Measurements from ENCODE around the gene HHATL. TPM values are rescaled to one million over a fixed set of nuclear protein-coding genes. Genes with fewer than 3 reads are reported as not detected.

HHATL gene
- total and polyA plus RNA-seq, 2 of the 8 experiments (the other 6 are each of a cell fraction or from before 2014, with no cell fraction given): 0.18 TPM; not detected in 1

DNA sequence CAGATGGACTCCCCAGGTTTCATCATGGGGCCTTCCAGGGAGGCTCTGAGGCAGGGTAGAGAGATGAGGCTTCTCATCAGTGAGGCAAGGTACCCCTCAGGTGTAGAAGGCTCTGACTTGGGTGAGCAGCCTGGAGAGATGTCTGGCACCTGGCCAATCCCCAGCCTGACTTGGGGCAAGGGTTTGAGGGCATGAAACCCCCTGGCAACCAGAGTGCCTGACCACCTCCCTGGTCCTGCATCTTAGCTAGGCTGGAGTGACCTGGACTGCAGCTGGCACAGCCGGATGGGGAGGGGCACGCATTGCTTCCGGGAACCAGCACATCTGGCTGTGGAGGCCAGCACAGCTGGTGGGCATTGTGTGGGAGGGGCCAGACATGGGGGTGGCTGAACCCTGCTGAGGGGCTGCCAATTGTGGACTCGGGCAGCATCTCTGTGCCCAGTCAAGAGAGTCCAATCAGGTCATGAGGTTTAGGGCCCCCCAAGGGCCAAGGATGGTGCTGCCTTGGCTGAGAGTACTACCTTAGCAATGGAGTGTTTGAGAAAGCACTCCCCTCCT lies 47.2 kb downstream of the HHATL start:
- WGBS, 2 experiments (ENCODE audit: extremely low coverage in 1 of 2, insufficient coverage in 1 of 2, insufficient read length in 1 of 2, insufficient replicate concordance in 2 of 2, low coverage in 1 of 2, low lambda C conversion rate in 2 of 2, missing lambda C conversion rate in 1 of 2): 76% methylated on average over 4 of the region's 4 CpGs; no CpG with 5 or more reads in 1 of the 2 experiments
- peak overlapping the region; percentile 92 for H3K4ac ChIP-seq (replicated peaks; ENCODE audit: insufficient read length, low read depth, low read length)
- no peak overlapping the region for H3K14ac ChIP-seq (ENCODE audit: insufficient read length)
- H3K4me2 ChIP-seq (ENCODE audit: insufficient read depth in 1 of 2, low read depth in 2 of 2, low read length in 2 of 2): peak overlapping the region; percentile 53 to 91
- H3K79me1 ChIP-seq (ENCODE audit: low read depth, low read length): no peaks in the 10 kb centered on the region
- no peaks in the 10 kb centered on the region for H3K9me3 ChIP-seq (ENCODE audit: insufficient read depth in 2 of 2, low read depth in 1 of 2, low read length in 1 of 2)
- peak overlapping the region in 1 of 4 experiments; percentile 44; a peak in 2 of 7 replicates for H3K9ac ChIP-seq (replicated peaks in 1 of 4; ENCODE audit: extremely low read depth in 1 of 4, low read depth in 3 of 4, low read length in 3 of 4)
- peak overlapping the region; percentile 13 for H4K5ac ChIP-seq (ENCODE audit: insufficient read length, low read depth, low read length)
- peak overlapping the region in 2 of 4 experiments; percentile 53 to 74; a peak in 5 of 8 replicates for H3K4me3 ChIP-seq (ENCODE audit: extremely low read depth in 1 of 4, insufficient read depth in 2 of 4, low read depth in 3 of 4, low read length in 4 of 4)
- H2BK5ac ChIP-seq (ENCODE audit: low read depth, low read length): peak overlapping the region; percentile 32; the same call in 1 of the 2 replicates
- no peak overlapping the region for H3K27ac ChIP-seq (ENCODE audit: low read depth, low read length)
- H2AK5ac ChIP-seq (ENCODE audit: low read depth, low read length): peak overlapping the region; percentile 30; the same call in 1 of the 2 replicates
- H4K91ac ChIP-seq (replicated peaks; ENCODE audit: insufficient read length, low read length): peak overlapping the region; percentile 50
- H2BK12ac ChIP-seq (ENCODE audit: low read depth, low read length): peak overlapping the region; percentile 93; the same call in 1 of the 2 replicates
- H3K18ac ChIP-seq (ENCODE audit: extremely low read depth, low read length): peak overlapping the region; percentile 20
- POLR2A ChIA-PET (ENCODE audit: partially characterized antibody): interaction anchor here (1.5 to 2.4 kb wide), 2 partner anchors 10 to 111 kb away, joined by 4 to 10 read pairs; no protein-coding TSS in a partner anchor
- H3K4me1 ChIP-seq (replicated peaks in 1 of 4; ENCODE audit: control insufficient read depth in 3 of 4, insufficient read depth in 4 of 4, low read length in 3 of 4): peaks cover 6 to 35% (median 29%) of the 10 kb centered on the region in 4 experiments
- H4K20me1 ChIP-seq (replicated peaks in 1 of 2; ENCODE audit: control insufficient read depth in 1 of 2, insufficient read depth in 2 of 2, low read length in 2 of 2): peaks cover under 1 to 2% of the 10 kb centered on the region in 2 experiments
- 0 out of 2 replicates have a peak overlapping the region, but pooled peaks have one; percentile 54 for H2AFZ ChIP-seq (ENCODE audit: low read length)
- H2BK15ac ChIP-seq (ENCODE audit: low read length): peak overlapping the region; percentile 97
- TF ChIP-seq KDM5A (IDR thresholded peaks at IDR 0.05; ENCODE audit: low read length) (no peak), EP300 (IDR thresholded peaks at IDR 0.05; ENCODE audit: borderline replicate concordance in 1 of 2, low read depth in 2 of 2, low read length in 2 of 2) (no peak), TCF12 (IDR thresholded peaks at IDR 0.05; ENCODE audit: low read depth, low read length) (0 out of 2 replicates have a peak, but pooled peaks have one; percentile 15)
- peak overlapping the region; percentile 72; the same call in 1 of the 2 replicates for H2BK20ac ChIP-seq (ENCODE audit: low read length)
- no peak overlapping the region for H3K56ac ChIP-seq (replicated peaks; ENCODE audit: insufficient read length, low read depth, low read length)
- peak overlapping the region; percentile 76 for H2BK120ac ChIP-seq (replicated peaks; ENCODE audit: low read depth, low read length)
- FAIRE-seq (no peak), DNase-seq (ENCODE audit: low read depth in 1 of 2, low spot score in 2 of 2) (peak in 1 of 2 experiments; percentile 61)
- peaks cover 3% of the 10 kb centered on the region; the same call in 1 of the 2 replicates for H3K23me2 ChIP-seq (ENCODE audit: low read depth, low read length)
- no peak overlapping the region for H3K23ac ChIP-seq (ENCODE audit: insufficient read length)
- peak overlapping the region; percentile 76; the same call in 1 of the 2 replicates for H4K8ac ChIP-seq (ENCODE audit: extremely low read depth, insufficient read depth, low read length)
- H3K27me3 ChIP-seq (replicated peaks in 1 of 4; ENCODE audit: control insufficient read depth in 3 of 4, extremely low read depth in 1 of 4, insufficient read depth in 3 of 4, low read length in 3 of 4): no peaks in the 10 kb centered on the region
- CTCF ChIA-PET (ENCODE audit: partially characterized antibody): interaction anchor here (1.1 to 2.0 kb wide), 3 partner anchors 11 to 95 kb away, joined by 5 to 7 read pairs (median 5); no protein-coding TSS in a partner anchor
- no peaks in the 10 kb centered on the region; a peak in 1 of 8 replicates for H3K36me3 ChIP-seq (ENCODE audit: control insufficient read depth in 2 of 4, insufficient read depth in 4 of 4, low read length in 3 of 4)
- no peaks in the 10 kb centered on the region for H3K79me2 ChIP-seq (ENCODE audit: control insufficient read depth in 1 of 2, insufficient read depth in 2 of 2, low read length in 2 of 2)
